Epidermal melanocyte (primary cell): ENCODE data around the gene PM20D1.

Experiments
- DNase-seq: peaks from one replicate; pipeline ENCODE4 v3.0.0; 2011; ENCODE audit warnings: low spot score; ENCODE audit not compliant: insufficient read length

Gene PM20D1

DNA sequence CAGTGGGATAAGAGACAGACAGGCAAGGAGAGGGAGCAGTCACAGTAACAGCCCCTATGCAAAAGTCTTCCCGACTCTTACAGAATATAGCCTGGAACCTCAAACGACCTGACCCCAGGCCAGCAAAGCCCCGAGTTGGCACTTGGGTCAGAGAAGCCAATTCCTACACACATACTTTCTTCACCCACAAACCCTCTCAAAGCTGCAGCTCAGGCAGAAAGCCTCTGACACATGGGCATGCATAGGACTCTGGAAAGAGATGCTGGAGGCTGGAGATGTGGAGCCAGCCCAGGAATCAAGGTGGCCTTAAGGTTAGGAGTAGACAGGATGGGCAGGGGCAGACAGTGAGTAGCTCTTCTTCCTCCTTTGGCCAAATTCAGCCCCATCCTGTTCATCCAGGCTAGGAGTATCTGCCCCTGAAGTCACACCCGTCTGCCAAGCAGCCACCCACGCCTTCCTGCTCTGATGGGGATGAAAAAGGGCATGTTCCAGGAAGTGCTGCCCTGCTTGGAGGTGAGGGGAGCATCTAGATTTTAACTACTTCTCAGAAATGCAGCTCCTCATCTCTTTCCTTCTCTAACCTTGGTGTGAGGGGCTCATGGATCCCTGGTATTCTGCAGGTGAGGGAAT lies 44.7 kb downstream of the PM20D1 start:
- DNase-seq = no peak

DNA sequence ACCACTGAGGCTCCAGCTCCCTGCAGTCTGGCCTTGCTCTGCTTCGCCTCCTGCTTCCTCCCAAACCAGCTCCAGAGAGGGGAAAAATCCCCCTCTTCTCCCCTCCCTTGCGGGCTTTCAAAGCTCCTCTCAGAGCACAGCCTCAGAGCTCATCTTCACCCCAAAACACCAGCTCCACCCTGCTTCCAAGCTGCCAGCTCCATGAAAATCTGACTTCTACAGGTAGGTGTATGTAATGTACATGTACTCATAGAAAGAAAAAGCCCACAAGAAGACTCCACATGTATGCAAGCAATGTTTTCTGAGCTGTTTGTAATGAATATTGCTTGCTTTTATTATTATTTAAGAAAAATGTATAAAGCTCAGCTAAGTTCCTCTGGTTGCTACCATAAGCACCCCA lies 45.3 kb downstream of the PM20D1 start:
- DNase-seq = no peak

DNA sequence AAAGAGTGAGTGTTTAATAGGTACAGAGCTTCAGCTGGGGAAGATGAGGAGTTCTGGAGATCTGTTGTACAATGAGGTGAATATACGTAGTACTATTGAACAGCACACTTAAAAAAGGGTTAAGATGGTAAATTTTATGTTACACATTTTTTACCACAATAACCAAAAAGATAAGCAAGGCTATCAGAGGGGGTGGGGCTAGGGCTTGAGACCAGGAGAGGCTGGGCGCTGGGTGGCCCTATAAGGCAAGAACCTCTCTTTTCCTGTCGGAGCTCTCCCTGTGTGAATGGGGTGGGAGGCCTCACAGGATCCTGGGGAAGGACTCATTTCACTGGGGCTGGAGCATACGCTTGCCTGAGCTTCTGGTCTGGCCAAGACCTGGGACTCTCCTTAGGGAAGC lies 45.9 kb downstream of the PM20D1 start:
- no peak for DNase-seq

DNA sequence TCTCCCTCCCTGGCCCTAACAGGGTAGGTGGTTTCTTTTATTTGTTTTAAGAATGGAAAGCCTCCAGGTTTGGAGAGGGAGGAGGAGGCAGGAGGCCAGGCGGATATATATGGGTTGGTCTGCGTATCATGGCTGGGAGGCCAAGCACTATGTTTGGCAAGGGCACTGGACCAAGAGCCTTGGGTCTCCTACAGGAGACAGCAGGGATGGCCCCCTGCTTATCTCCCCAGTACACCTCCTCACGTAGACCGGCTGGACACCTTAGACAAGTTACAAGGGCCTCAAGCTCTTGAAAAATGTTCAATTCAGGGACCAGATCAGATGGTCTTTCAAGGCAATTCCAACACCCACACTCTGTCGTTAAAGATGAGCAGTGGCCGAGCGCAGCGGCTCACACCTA lies 47.9 kb downstream of the PM20D1 start:
- DNase-seq = no peak

DNA sequence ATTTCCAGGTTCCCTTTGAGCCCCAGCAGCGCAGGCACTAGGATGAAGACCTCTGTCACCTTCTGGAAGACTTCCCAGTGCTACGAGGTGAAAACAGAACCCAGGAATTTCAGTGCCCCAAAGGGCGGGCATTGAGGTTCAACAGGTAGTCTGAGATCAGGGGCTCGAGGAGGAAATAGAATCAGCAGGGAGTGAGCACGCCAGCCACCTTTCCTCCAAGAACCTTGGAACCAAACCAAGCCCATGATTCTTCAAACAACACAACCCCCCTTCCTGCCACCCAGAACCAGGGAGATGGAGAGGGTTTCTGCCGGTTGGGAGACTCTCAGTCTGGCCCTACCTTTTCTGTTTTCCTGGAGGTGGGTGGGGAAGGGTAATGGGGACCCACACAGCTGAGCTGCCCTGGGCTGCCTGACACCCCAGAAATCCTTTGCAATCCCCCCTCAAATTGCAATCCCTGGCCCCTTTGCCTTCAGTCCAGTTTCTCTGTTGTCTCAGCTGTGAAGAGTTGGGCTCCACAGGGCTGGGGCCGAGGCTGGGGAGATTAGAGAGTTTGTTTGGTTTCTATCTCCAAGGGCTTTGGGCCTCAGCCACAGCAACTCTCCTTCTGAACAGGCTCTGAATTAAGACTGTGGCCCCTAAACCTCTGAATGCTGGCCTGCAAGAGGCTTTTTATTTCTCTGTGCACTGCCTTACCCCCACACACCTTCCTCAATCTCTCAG lies 48.8 kb downstream of the PM20D1 start:
- no peak for DNase-seq

DNA sequence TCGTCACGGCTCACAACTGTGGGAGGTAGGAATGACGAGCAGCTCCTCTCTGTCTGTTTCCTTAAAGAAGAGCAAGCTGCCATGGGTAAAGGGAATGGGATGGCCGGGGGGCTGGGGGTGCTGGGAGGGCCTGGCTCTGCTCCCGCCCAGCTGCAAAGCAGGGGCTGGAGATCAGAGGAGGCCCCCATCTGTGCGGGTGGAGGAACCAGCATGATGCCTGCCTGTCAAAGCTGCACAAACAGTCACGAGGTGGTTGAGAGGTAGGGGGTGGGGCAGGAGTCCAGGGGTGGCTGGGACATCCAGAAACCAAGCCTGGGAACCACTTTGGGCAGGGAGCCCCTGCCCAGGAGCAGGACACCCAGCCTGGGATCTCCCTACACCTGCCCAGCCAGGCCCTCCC lies 49.5 kb downstream of the PM20D1 start:
- DNase-seq = no peak

DNA sequence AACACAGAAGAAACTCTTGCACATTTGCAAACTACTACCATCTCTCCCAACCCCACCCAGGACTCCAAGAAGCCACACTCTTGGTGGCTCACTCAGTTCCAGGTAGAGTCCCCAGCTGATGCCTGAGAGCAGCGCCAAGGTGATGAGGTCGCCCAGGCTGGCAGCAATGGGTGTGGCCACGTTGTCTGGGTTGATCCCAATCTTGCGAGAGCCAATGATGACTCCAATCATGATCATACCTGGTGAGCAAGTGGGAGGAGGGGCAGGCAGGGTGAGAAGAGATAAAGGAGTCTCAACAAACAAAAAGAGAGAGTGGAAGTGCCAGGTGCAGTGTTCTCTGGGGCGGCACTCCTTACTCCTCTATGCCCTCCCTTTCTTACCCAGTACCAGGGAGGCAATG lies 51.4 kb downstream of the PM20D1 start:
- DNase-seq = no peak

DNA sequence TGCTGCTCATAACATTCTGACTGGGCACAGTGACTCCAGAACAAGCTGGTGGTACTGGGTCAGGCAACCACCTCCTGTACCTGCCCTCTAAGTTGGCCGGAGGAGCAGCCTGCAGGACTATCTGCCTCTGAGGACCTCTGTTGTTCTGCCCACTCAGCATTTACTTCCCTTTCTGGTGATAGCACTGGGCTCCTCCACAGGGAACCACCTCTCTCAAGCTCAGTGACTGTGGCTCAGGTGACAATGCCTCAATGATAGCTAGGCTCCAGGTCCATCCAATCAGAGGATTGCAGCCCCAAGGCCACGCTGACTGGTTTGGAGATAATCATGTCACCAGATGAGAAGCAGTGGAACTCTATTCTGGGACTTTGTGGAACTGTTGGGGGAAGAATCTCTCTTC lies 52.8 kb downstream of the PM20D1 start:
- no peak for DNase-seq

DNA sequence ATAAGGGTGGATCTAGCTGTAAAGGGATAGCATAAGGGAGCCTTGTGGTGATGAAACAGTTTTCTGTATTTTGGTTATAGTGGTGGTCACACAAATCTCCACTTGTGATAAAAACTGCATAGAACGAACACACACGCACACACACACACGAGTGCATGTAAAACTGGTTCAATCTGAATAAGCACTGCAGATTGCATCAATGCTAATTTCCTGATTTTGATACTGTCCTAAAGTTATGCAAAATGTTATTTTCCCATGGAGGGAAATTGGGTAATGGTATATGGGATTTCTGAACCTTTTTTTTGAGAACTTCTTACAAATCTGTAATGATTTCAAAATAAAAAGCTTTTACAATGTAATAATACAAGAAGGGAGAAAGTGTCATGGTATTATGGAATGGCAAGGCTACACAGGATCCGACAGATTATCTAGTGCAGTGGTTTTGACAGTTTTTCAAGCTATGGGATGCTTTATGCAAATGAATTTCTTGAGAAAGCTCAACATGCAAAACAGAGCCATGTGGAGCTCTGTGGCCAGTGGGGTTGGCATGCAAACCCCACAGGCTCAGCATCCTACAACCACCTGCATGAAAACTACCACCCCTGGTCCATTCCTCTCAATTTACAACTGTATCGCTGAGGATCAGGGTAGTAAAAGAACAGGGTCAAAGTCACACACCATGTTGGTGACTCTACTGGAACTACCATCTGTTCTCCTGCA lies 55.8 kb downstream of the PM20D1 start:
- DNase-seq = no peak

DNA sequence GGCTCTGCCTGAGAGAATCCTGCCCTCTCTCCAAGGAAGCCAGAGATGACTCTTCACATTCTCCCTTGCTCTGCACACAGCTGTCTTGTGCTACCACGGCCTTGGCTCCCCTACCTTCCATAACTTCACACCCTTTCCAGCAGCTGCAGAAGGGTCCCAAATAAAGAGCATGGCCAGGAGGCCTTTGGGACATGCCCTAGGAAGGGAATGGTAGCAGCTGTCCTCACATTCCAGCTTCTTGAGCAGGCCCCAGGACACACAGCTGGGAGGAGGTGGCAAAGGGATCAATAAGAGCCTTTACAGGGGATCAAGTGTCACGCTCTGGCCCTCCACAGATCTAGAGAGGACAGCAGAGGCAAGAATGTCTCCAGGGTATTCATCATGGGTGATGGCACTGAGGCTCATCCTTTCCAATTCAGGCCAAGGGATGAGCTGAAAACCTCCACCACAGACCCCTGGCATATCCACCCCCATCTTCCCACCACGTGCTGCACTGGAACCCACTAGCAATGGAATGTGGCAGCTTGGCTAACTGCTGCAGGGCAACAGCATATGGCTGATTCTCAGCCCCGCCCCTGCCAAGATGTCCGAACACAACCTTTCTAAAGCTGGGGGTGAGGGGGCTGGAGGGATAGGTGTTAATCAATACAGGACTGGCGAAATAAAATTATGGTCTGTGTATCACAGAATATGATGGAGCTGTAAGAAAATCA lies 56.8 kb downstream of the PM20D1 start:
- DNase-seq = no peak

DNA sequence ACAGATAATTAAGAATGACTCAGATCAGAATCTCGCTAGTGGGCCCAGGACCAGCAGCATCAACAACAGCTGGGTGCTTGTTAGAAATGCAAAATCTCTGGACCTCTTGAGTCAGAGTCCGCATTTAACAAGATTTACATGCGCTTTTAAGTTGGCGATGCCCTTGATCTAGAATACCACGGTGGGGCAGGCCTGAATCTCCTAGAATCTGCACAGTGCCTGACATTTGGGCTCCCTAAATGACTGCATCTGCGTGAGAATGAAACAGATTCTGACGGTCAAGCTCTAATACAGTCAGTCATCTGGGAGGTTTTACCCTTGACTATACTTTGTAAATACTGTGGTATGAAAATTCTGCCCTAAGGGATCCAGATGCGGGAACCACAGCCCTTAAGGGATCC lies 57.5 kb downstream of the PM20D1 start:
- DNase-seq = no peak

DNA sequence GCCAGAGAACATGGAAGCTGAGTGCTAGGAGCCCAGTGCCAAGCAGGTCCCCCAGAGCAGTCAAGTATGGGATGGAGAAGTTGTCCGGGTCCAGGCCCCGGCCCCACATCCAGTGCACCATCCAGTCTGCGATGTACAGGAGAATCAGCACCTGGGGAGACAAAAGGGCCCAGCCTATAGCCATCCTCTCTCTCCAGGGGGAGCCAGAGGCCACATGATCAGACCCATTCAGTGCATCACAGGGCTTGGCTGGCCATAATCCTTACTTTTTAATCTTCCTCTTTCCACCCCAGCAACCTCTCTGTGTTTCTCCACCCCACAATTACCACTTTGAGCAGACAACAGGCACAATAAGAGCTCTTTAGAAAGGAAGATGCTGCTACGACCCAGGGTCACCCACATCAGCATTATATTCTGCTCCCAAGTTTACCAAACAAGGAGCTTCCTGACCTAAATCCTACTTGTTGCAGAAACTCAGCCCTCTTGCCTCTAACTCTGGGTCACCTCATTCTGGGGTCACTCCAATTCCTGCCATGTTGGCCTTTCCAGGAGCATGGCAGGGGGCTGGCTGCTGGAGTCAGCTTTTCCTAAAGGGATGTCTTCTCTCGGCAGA lies 58.3 kb downstream of the PM20D1 start:
- DNase-seq = peak; percentile 71

DNA sequence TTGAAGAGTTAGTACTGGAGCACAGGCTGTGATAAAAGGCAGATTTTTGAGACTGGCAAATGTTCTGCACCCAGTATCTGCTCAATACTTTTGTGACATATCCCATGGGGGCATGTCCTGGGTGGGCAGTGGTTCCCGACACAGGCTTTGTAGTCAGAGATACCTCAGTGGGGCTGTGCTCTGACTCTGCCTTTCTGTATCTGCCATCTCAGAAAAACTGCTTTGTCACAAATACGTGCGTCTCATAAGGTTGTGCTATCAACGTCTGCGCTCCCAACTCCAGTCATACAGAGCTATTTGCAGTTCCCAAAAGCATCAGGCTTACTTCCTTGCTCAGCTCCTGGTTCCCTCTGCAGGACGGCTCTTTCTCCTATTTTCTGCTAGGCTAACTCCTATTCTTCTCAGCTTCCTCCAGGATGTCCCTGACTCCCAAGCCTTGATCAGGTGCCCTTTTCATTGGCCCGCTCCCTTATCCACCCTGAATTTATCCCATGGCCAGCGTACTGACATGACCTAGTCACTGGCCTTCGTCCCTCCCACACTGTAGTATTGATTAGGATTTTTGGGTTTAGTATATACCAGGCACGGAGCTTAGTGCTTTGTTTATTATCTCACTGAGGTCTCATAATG lies 62.5 kb downstream of the PM20D1 start:
- DNase-seq = no peak

DNA sequence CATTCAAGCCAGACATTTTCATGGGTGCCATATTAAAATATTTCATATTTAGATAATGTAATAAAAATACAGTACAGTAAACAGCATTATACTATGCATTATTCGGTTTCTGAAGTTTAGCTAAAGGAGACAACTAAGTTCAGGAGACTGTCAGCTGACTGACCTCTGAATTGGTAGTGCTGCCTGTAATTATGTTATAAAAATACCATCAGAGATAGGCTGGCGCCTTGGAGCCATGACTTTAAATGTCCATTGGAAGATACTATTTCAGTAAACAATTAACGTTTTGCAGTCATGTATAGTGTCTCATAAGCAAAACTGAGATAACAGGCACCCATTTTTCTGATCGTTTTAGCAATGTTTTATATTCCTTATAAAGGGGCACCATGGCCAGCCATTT lies 63.3 kb downstream of the PM20D1 start:
- DNase-seq = no peak

DNA sequence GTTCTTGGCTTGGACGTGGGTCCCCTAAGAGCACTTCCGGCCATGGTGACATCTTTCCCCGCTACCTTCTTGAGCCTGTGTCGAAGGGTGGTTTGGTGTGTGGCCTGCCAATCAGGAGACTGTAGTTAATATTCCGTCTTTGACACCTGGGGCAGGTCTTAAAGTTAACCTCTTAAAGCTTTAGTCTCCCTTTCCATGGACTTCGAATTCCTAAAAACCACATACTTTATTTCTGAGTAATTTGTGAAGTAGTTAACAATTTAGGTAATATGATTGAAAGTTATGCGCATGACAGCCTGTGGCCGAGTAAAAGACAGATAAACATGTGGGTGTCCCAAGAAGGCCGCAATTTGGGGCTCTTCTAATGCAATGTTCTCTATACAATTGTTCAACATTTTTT lies 64.5 kb downstream of the PM20D1 start:
- no peak for DNase-seq

DNA sequence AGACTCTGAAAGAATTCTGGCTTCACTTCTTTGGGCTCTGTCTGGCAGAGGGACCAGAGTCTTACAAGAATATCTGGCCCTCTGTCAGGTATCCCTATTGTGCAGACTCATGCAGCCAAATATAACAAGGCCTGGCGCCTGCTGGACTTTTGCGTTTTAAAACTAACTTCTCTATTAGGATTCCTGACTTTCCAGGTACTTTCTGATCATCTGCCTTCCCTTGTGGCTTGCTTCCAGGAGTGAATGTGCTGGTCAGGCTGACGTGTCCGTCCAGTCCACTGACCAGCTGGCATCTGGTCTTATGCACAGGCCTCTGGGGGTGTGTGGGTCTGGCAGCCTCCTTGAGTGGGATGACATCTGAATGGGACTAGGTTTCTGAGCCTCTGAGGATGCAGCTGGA lies 66.0 kb downstream of the PM20D1 start:
- DNase-seq = no peak

DNA sequence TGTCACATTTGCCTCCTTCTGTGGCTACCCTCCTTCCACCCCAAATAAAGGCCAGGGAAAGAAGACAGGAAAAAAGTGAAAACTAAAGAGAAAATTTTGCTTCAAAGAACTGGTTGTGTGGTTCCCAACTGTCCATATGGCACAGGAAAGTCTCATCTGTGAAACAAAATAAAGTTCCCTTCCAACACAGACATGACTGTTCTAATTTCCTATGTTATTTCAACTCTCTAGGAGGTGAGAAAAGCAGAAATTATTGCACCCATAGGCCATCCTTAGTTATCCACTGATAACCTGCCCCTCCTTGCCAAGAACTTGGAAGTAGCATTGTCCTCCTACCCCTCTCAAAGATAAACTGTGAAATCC lies 66.5 kb downstream of the PM20D1 start:
- no peak for DNase-seq

DNA sequence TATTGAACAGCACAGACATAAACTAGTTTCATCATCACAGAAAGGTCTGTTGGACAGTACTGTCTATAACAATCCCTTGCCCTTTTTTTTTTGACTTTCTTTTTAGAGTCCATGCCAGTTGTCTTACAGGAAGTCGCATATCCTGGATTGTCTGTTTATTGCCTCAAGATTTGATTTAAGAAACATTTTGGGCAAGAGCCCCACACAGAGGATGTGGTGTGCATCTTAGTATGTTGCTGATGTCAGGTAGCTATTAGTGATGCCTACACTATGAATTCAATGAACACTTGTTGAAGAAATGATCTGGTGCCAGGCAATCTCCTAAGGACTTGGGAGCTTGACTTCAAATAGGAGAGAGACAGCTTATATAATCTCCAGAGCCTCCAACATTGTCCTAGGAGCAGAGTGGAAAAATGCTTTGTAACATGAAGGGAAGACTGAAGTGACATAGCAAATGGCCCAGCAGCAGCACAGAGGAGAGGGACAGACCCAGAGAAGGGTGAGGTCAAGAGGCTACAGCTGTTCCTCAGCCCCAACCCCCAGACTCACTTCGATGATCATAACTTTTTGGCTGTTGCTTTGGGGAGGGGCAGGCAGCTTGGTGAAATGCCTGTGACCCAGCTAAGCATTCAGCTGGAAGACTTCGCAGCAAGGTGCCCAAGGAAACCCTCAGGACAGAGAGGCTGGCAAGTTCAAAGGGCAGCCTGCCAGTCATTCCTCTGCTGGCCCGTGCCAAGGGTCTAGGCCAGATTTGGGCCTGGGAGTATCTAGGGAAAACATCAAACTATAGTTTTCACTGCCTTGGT lies 67.1 kb downstream of the PM20D1 start:
- DNase-seq = no peak

DNA sequence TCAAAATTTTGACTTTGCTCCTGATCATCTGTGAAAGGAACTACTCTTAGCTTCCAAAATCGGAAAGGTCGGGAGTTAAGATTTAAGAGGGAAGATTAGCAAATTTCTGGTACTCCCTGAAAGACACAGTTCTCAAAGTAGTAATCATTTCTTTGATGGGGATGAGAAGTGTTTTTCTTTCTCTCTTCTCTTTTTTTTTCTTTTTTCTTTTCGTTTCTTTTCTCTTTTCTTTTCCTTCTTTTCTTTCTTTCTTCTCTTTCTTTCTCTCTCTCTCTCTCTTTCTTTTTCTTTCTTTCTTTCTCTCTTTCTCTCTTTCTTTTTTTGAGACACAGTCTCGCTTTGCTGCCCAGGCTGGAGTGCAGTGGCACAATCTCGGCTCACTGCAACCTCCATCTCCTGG lies 69.6 kb downstream of the PM20D1 start:
- no peak for DNase-seq
